MCF 10A (cell line): Measurements from ENCODE around the gene VPS16. TPM values are rescaled to one million over a fixed set of nuclear protein-coding genes. Genes with fewer than 3 reads are reported as not detected.

Experiments used
- BruUV-seq: library from RNA; stranded (reverse); fragments of 400-500 nt; replicated peaks from 2 replicates; lab custom pipeline; 2021; lab: Mats Ljungman, UMichigan
- CTCF ChIA-PET: fragments of 300-600 bp; sonication (Branson Sonifier 250); formaldehyde crosslinking; extraction: SDS; loops from one replicate; lab custom pipeline; 2021; ENCODE audit warnings: antibody characterized with exemption, inconsistent platforms; lab: Yijun Ruan, JAX
- POLR2A ChIA-PET: fragments of 300-600, 350-650 bp; sonication (Branson Sonifier 250); formaldehyde crosslinking; extraction: SDS; loops from one replicate; lab custom pipeline; 2020; ENCODE audit warnings: antibody characterized with exemption, inconsistent platforms; lab: Yijun Ruan, JAX
- DNase-seq: peaks from one replicate; pipeline ENCODE4 v3.0.0-alpha.2; 2018; ENCODE audit not compliant: unreplicated experiment
- H3K27ac Mint-ChIP-seq: one replicate; pipeline ENCODE4 v1.8.0; 2022; ENCODE audit warnings: mild to moderate bottlenecking, low read depth, mixed read lengths; ENCODE audit not compliant: unreplicated experiment
- H3K27me3 Mint-ChIP-seq: one replicate; pipeline ENCODE4 v1.8.0; 2022; ENCODE audit warnings: mixed read lengths; ENCODE audit not compliant: insufficient read depth, unreplicated experiment
- H3K36me3 Mint-ChIP-seq: one replicate; pipeline ENCODE4 v1.8.0; 2022; ENCODE audit warnings: mild to moderate bottlenecking, moderate library complexity, mixed read lengths; ENCODE audit not compliant: insufficient read depth, unreplicated experiment
- H3K4me1 Mint-ChIP-seq: one replicate; pipeline ENCODE4 v1.8.0; 2022; ENCODE audit warnings: mixed read lengths; ENCODE audit not compliant: insufficient read depth, unreplicated experiment
- H3K4me3 Mint-ChIP-seq: one replicate; pipeline ENCODE4 v1.8.0; 2022; ENCODE audit warnings: mild to moderate bottlenecking, moderate library complexity, mixed read lengths; ENCODE audit not compliant: unreplicated experiment
- H3K9me3 Mint-ChIP-seq: one replicate; pipeline ENCODE4 v1.8.0; 2022; ENCODE audit warnings: mixed read lengths; ENCODE audit not compliant: unreplicated experiment
- CTCF ChIP-seq: fragments of 200-600 bp; IDR thresholded peaks from one replicate; pipeline ENCODE4 v1.8.0; 2022; ENCODE audit warnings: antibody characterized with exemption, mild to moderate bottlenecking; ENCODE audit not compliant: unreplicated experiment
- intact Hi-C: fragments of 100-400 bp; cut with micrococcal nuclease; formaldehyde crosslinking; loops from 2 replicates; pipeline ENCODE4 v1.14.1; 2022
- total RNA-seq: library from RNA; stranded (reverse); gene quantifications from 2 replicates; pipeline ENCODE4 v1.2.3, GENCODE V29; 2022

Gene VPS16
- total RNA-seq, 1 experiment from 2014 or later, result 32.6 TPM

- POLR2A ChIA-PET, result interaction anchor here (1.0 to 1.3 kb wide), 2 partner anchors 9 to 16 kb away, joined by 3 read pairs; partner anchors contain the start of genes PCED1A and VPS16
- Mint-ChIP-seq H3K4me1 (peaks cover 3% of the 10 kb centered on the region), H3K4me3 (no peak overlapping the region), H3K36me3 (peaks cover 4% of the 10 kb centered on the region), H3K27me3 (no peaks in the 10 kb centered on the region), H3K9me3 (no peaks in the 10 kb centered on the region), H3K27ac (no peak overlapping the region)
- intact Hi-C loops, result no loop called here
- CTCF ChIA-PET, result interaction anchor here (0.6 to 0.8 kb wide), 4 partner anchors 9 to 175 kb away, joined by 3 to 4 read pairs (median 4); no protein-coding TSS in a partner anchor
- DNase-seq, result no peak
- TF ChIP-seq CTCF, result no peak
- no TSS peak for BruUV-seq
Observed at GRCh38 chr20:2849529-2849928, 9.0 kb downstream of the VPS16 start.

- POLR2A ChIA-PET, result interaction anchor here (0.6 kb wide), 1 partner anchor 186 kb away, joined by 3 read pairs; no protein-coding TSS in a partner anchor
- no TSS peak for BruUV-seq
- no peaks in the 10 kb centered on the region for H3K27me3 Mint-ChIP-seq
- no peak overlapping the region for H3K4me3 Mint-ChIP-seq
- peaks cover 4% of the 10 kb centered on the region for H3K36me3 Mint-ChIP-seq
- TF ChIP-seq CTCF, result no peak
- no peak for DNase-seq
- no peaks in the 10 kb centered on the region for H3K9me3 Mint-ChIP-seq
- no peak overlapping the region for H3K27ac Mint-ChIP-seq
- H3K4me1 Mint-ChIP-seq, result no peaks in the 10 kb centered on the region
- intact Hi-C loops, result no loop called here
- CTCF ChIA-PET, result interaction anchor here (0.6 to 2.2 kb wide), 5 partner anchors 12 to 352 kb away, joined by 3 to 8 read pairs (median 3); no protein-coding TSS in a partner anchor
Observed at GRCh38 chr20:2851086-2851485, 10.5 kb downstream of the VPS16 start.

GRCh38 chr20:2858591-2858990 is 18.0 kb downstream of the VPS16 start:
- Mint-ChIP-seq H3K4me1 (no peaks in the 10 kb centered on the region), H3K9me3 (no peaks in the 10 kb centered on the region), H3K4me3 (no peak overlapping the region), H3K27me3 (no peaks in the 10 kb centered on the region), H3K36me3 (peaks cover 13% of the 10 kb centered on the region), H3K27ac (no peak overlapping the region)
- intact Hi-C loops, result no loop called here
- POLR2A ChIA-PET, result interaction anchor here (0.6 to 1.4 kb wide), 2 partner anchors 11 to 14 kb away, joined by 4 read pairs; no protein-coding TSS in a partner anchor
- BruUV-seq, result no TSS peak
- no peak for TF ChIP-seq CTCF
- DNase-seq, result no peak
- CTCF ChIA-PET, result interaction anchor here (0.7 kb wide), 1 partner anchor 9 kb away, joined by 3 read pairs; no protein-coding TSS in a partner anchor

DNA sequence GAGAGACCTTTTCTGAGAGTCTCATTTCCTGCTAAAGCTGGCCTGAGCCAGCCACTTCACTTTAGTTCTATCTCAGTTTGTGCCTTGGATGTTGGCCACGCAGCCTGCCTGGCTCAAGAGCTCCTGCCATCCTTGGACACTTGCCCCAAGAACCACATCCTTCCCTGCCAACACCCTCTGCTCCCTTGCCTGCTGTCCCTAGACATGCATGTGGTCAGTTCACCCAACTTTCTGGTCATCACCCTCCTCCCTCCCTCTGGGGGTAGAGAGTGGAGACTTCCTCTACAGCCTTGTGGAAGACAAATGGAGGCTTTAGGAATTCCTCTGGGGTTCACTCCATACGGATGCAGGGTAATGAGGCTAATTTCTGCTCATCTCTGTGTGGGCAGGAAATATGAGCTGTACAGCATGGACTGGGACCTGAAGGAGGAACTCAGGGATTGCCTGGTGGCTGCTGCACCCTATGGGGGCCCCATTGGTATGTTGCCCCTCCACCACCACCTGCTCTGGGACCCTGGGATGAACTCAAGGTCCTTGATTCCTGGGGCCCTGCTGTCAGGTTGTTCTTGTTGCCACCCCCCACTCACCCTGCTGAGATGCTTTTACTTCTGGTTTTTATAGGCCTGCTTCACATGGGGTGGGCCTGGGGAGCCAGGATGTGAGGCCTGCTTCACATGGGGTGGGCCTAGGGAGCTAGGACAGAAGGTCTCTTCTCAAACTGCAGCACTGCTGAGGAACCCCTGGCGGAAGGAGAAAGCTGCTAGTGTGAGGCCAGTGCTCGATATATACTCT is 19.0 kb downstream of the VPS16 start:
- ChIA-PET POLR2A (interaction anchor here (0.6 to 0.7 kb wide), 2 partner anchors 195 to 452 kb away, joined by 3 read pairs; no protein-coding TSS in a partner anchor), CTCF (interaction anchor here (0.5 kb wide), 1 partner anchor 17 kb away, joined by 3 read pairs; no protein-coding TSS in a partner anchor)
- no peak for TF ChIP-seq CTCF
- Mint-ChIP-seq H3K9me3 (no peaks in the 10 kb centered on the region), H3K27ac (no peak overlapping the region), H3K4me1 (no peaks in the 10 kb centered on the region), H3K27me3 (no peaks in the 10 kb centered on the region), H3K36me3 (peaks cover 13% of the 10 kb centered on the region), H3K4me3 (no peak overlapping the region)
- no TSS peak for BruUV-seq
- no peak for DNase-seq
- intact Hi-C loops, result no loop called here
